ENCODE measurements around the gene SMPD2.

DNA sequence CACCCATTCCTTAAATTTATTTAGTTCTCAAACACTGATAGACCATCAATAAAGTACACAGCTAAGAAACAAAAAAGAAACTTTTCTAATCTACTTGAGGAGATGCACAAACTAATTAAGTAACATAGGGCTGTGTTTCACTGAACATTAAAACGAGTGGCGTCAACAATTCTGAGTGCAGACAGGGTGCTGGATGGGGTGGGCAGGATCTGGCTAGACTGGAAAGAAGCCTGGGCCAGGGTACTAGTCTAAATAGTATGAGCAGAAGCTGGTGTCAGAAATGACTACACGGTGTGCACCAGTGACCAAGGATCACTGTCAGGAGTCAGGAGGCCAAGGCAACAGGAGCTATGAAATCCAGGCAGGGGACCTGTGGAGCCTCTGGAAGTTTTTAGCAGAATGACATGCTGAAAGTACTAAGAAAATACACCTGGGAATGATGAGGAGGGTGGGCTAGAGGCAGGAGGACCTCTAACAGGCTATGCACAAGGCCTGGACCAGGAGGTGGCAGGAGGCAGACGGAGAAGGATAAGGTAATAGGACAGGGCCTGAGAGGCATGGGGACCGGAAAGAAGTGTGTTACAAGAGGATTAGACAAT is 29.2 kb downstream of the SMPD2 start:
- TF ChIP-seq PPARA (CRISPR knock-in tag; IDR thresholded peaks at IDR 0.05; ENCODE audit: borderline replicate concordance) (no peak), ZNF8 (CRISPR knock-in tag; IDR thresholded peaks at IDR 0.05) (no peak)
- TF ChIP-seq, protein P1, sequence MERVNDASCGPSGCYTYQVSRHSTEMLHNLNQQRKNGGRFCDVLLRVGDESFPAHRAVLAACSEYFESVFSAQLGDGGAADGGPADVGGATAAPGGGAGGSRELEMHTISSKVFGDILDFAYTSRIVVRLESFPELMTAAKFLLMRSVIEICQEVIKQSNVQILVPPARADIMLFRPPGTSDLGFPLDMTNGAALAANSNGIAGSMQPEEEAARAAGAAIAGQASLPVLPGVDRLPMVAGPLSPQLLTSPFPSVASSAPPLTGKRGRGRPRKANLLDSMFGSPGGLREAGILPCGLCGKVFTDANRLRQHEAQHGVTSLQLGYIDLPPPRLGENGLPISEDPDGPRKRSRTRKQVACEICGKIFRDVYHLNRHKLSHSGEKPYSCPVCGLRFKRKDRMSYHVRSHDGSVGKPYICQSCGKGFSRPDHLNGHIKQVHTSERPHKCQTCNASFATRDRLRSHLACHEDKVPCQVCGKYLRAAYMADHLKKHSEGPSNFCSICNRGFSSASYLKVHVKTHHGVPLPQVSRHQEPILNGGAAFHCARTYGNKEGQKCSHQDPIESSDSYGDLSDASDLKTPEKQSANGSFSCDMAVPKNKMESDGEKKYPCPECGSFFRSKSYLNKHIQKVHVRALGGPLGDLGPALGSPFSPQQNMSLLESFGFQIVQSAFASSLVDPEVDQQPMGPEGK (CRISPR knock-in tag; IDR thresholded peaks at IDR 0.05; ENCODE audit: borderline replicate concordance) = no peak
